Testis (tissue), 2 donors: ENCODE data around the gene PTPN21.

Source experiments
- POLR2A ChIP-seq: fragments of 450-650 bp; IDR thresholded peaks from one replicate; pipeline ENCODE4 v1.6.1; 2017; ENCODE audit warnings: antibody characterized with exemption, mild to moderate bottlenecking, moderate library complexity
- TF ChIP-seq, protein P1 (sequence below), 3 experiments: fragments of 450-650 bp in 2 of 3; fragments of 200-600 bp in 1 of 3; sonication (generic) in 1 of 3; IDR thresholded peaks; one replicate each; pipeline ENCODE4 v1.5.1; 2016 to 2019; ENCODE audit warnings: antibody characterized with exemption in 3 of 3, mild to moderate bottlenecking in 2 of 3, moderate library complexity in 1 of 3

GRCh38 chr14:88479574-88479987 lies 75.2 kb downstream of the PTPN21 start:
- TF ChIP-seq, protein P1, sequence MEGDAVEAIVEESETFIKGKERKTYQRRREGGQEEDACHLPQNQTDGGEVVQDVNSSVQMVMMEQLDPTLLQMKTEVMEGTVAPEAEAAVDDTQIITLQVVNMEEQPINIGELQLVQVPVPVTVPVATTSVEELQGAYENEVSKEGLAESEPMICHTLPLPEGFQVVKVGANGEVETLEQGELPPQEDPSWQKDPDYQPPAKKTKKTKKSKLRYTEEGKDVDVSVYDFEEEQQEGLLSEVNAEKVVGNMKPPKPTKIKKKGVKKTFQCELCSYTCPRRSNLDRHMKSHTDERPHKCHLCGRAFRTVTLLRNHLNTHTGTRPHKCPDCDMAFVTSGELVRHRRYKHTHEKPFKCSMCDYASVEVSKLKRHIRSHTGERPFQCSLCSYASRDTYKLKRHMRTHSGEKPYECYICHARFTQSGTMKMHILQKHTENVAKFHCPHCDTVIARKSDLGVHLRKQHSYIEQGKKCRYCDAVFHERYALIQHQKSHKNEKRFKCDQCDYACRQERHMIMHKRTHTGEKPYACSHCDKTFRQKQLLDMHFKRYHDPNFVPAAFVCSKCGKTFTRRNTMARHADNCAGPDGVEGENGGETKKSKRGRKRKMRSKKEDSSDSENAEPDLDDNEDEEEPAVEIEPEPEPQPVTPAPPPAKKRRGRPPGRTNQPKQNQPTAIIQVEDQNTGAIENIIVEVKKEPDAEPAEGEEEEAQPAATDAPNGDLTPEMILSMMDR (IDR thresholded peaks at IDR 0.05): no peak
- no peak for TF ChIP-seq POLR2A
